ENCODE data around the gene ZNF672. TPM values are rescaled to one million over a fixed set of nuclear protein-coding genes. Genes with fewer than 3 reads are reported as not detected.

The ZNF672 gene
- total and polyA plus RNA-seq, 2 of the 13 experiments (the other 11 are each of a cell fraction or from before 2014, with no cell fraction given): 17.2 to 22.9 TPM

- 0 out of 2 replicates have a peak, but pooled peaks have one; percentile 56 for TF ChIP-seq STAT6 (CRISPR knock-in tag; IDR thresholded peaks at IDR 0.05; ENCODE audit: borderline replicate concordance)
- 0 out of 2 replicates have a peak, but pooled peaks have one; percentile 36 for TF ChIP-seq ZNF337 (CRISPR knock-in tag; IDR thresholded peaks at IDR 0.05; ENCODE audit: borderline replicate concordance, low read depth)
- 0 out of 2 replicates have a peak, but pooled peaks have one; percentile 31 for TF ChIP-seq ZC3H13 (CRISPR knock-in tag; IDR thresholded peaks at IDR 0.05)
- TF ChIP-seq PAWR (CRISPR knock-in tag; IDR thresholded peaks at IDR 0.05; ENCODE audit: borderline replicate concordance): 0 out of 2 replicates have a peak, but pooled peaks have one; percentile 82
- TF ChIP-seq MAFG (CRISPR knock-in tag; IDR thresholded peaks at IDR 0.05): no peak
- no peak for TF ChIP-seq NONO (IDR thresholded peaks at IDR 0.05)
- peak; percentile 65; the same call in 1 of the 2 replicates for TF ChIP-seq NONO (CRISPR knock-in tag; conservative IDR thresholded peaks at IDR 0.05)
- no peak for TF ChIP-seq MAF1 (CRISPR knock-in tag; IDR thresholded peaks at IDR 0.05; ENCODE audit: borderline replicate concordance)
- no peak for TF ChIP-seq ZNF546 (CRISPR knock-in tag; conservative IDR thresholded peaks at IDR 0.05)
- TF ChIP-seq, protein P1, sequence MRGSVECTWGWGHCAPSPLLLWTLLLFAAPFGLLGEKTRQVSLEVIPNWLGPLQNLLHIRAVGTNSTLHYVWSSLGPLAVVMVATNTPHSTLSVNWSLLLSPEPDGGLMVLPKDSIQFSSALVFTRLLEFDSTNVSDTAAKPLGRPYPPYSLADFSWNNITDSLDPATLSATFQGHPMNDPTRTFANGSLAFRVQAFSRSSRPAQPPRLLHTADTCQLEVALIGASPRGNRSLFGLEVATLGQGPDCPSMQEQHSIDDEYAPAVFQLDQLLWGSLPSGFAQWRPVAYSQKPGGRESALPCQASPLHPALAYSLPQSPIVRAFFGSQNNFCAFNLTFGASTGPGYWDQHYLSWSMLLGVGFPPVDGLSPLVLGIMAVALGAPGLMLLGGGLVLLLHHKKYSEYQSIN (CRISPR knock-in tag; IDR thresholded peaks at IDR 0.05; ENCODE audit: borderline replicate concordance): no peak
- TF ChIP-seq, protein P2, sequence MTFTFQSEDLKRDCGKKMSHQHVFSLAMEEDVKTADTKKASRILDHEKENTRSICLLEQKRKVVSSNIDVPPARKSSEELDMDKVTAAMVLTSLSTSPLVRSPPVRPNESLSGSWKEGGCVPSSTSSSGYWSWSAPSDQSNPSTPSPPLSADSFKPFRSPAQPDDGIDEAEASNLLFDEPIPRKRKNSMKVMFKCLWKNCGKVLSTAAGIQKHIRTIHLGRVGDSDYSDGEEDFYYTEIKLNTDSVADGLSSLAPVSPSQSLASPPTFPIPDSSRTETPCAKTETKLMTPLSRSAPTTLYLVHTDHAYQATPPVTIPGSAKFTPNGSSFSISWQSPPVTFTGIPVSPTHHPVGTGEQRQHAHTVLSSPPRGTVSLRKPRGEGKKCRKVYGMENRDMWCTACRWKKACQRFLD (CRISPR knock-in tag; IDR thresholded peaks at IDR 0.05; ENCODE audit: borderline replicate concordance): 0 out of 2 replicates have a peak, but pooled peaks have one; percentile 66
- no peak for TF ChIP-seq SNAPC5 (CRISPR knock-in tag; IDR thresholded peaks at IDR 0.05; ENCODE audit: borderline replicate concordance)
- TF ChIP-seq ZNF549 (CRISPR knock-in tag; IDR thresholded peaks at IDR 0.05): no peak
- peak; percentile 77; the same call in 1 of the 2 replicates for TF ChIP-seq DR1 (CRISPR knock-in tag; IDR thresholded peaks at IDR 0.05)
- TF ChIP-seq ZFX (CRISPR knock-in tag; IDR thresholded peaks at IDR 0.05; ENCODE audit: low read depth): peak; percentile 88
- no peak for TF ChIP-seq PRDM15 (CRISPR knock-in tag; IDR thresholded peaks at IDR 0.05)
- TF ChIP-seq YEATS2 (CRISPR knock-in tag; IDR thresholded peaks at IDR 0.05; ENCODE audit: borderline replicate concordance): peak; percentile 28; the same call in 1 of the 2 replicates
Measured at GRCh38 chr1:248862998-248863881, 25.2 kb downstream of the ZNF672 start (continued).

All from HepG2 (cell line).